IPS-20b (cell line): ENCODE results near the gene SLC41A3.

ENCODE experiments used
- H3K27ac ChIP-seq: one replicate; pipeline ENCODE4 v1.5.1; 2013; ENCODE audit warnings: low read length
- H3K27me3 ChIP-seq: 2 replicates; pipeline ENCODE4 v1.6.1; 2013; ENCODE audit warnings: mild to moderate bottlenecking, low read length, inconsistent platforms; ENCODE audit not compliant: insufficient read depth
- H3K36me3 ChIP-seq: 2 replicates; pipeline ENCODE4 v1.6.1; 2013; ENCODE audit warnings: low read depth, mild to moderate bottlenecking, inconsistent platforms, low read length, moderate library complexity; ENCODE audit not compliant: insufficient read depth
- H3K4me1 ChIP-seq: 2 replicates; pipeline ENCODE4 v1.6.1; 2013; ENCODE audit warnings: mild to moderate bottlenecking, control low read depth, inconsistent platforms, low read length, moderate library complexity; ENCODE audit not compliant: insufficient read depth
- H3K4me3 ChIP-seq: 2 replicates; pipeline ENCODE4 v1.5.1; 2013; ENCODE audit warnings: mild to moderate bottlenecking, low read length, inconsistent platforms
- H3K9ac ChIP-seq: 2 replicates; pipeline ENCODE4 v1.6.1; 2013; ENCODE audit warnings: low read depth, mild to moderate bottlenecking, inconsistent platforms, low read length, moderate library complexity
- H3K9me3 ChIP-seq: 2 replicates; pipeline ENCODE4 v1.6.1; 2013; ENCODE audit warnings: mild to moderate bottlenecking, low read depth, low read length, inconsistent platforms; ENCODE audit not compliant: insufficient read depth

SLC41A3 gene

DNA sequence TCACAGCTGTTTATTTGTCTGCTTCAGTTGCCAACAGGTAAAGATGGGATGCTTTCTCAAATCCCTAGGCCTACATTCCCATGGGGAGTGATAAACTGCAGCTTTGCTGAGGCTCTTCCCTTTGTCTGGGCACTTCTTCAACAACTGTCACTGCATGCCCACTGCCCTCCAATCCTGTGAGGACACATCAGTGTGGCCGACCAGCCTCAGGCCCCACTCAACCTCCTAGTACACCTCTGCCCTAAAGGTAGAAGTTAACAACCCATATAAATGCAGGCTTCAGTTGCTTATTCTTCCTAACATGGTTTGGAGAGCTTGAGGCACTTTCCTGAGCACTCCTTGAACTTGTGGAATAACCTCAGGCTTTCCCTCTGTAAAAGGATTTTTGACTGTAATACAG, 65.4 kb downstream of the SLC41A3 start:
- H3K4me3 ChIP-seq: no peak overlapping the region
- H3K9me3 ChIP-seq: no peaks in the 10 kb centered on the region
- peaks cover 21% of the 10 kb centered on the region; the same call in 1 of the 2 replicates for H3K4me1 ChIP-seq
- no peak overlapping the region for H3K27ac ChIP-seq
- no peak overlapping the region for H3K9ac ChIP-seq
- H3K27me3 ChIP-seq: peaks cover 12% of the 10 kb centered on the region; the same call in 1 of the 2 replicates
- H3K36me3 ChIP-seq: no peaks in the 10 kb centered on the region

DNA sequence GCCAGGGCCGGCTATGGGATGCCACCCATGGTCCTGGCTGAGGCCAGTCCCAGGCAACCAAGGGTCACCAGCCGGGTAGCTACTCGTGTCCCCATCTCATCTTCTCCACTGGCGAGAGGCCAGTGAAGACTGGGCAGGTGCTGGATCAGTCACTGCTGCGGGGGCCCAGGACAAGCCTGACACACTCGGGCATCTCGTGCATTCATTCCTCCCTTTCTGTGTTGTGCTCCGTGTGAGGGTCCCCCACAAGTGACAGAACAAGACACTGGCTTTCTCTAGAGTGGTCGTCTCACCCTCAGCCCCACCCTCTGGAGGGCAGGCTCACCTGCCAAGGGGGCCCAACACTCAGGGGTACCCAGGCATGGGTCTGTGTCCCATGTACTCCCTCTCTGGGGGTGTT, 66.6 kb downstream of the SLC41A3 start:
- Histone ChIP-seq H3K36me3 (no peaks in the 10 kb centered on the region), H3K27ac (no peak overlapping the region), H3K4me3 (no peak overlapping the region), H3K9me3 (no peaks in the 10 kb centered on the region), H3K27me3 (peaks cover 12% of the 10 kb centered on the region; the same call in 1 of the 2 replicates), H3K9ac (no peak overlapping the region), H3K4me1 (peaks cover 21% of the 10 kb centered on the region; the same call in 1 of the 2 replicates)

DNA sequence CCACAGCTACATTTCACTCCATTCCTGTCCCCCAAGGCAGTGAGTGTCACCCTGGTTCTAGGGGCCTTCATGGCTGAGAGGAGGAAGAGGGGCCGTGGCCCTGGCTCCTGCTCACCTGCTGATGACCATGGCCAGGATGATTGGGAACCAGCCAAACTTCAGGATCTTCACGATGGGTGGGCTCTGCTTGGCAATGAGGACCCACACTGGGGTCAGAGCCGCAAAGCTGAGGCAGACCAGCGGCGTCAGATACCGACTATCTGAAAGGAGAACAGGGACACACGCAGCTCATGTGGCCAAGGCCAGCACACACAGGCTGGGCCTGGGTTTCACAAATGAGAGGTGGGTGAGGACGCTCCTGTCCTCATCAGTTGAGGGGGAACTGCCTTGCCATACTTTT, 67.3 kb downstream of the SLC41A3 start:
- Histone ChIP-seq H3K27ac (no peak overlapping the region), H3K4me1 (peaks cover 13% of the 10 kb centered on the region; the same call in 1 of the 2 replicates), H3K9ac (no peak overlapping the region), H3K36me3 (no peaks in the 10 kb centered on the region), H3K9me3 (no peaks in the 10 kb centered on the region), H3K27me3 (peaks cover 12% of the 10 kb centered on the region; the same call in 1 of the 2 replicates), H3K4me3 (no peak overlapping the region)

DNA sequence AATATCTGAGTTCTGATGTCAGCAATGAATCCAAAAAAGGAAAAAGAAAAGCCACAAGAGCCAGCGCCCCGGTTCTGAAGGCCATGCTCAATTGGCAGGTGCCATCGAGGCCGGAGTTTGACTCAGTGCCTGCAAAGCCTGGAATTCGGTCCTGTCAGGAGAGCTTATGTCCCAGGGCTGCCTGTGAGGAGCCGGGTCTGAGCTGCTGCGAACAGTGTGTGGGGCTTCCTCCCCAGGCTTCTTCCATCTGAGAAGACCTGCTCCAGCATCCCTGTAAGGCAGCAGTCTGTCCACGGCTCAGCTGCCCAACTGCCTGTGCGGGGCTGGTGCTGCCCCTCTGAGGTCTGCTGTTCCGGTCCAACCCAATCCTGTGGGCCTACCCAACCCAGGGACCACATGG, 68.8 kb downstream of the SLC41A3 start:
- Histone ChIP-seq H3K9me3 (no peaks in the 10 kb centered on the region), H3K4me3 (no peak overlapping the region), H3K27me3 (peaks cover 8% of the 10 kb centered on the region; the same call in 1 of the 2 replicates), H3K27ac (no peak overlapping the region), H3K9ac (no peak overlapping the region), H3K36me3 (no peaks in the 10 kb centered on the region), H3K4me1 (peaks cover 7% of the 10 kb centered on the region; the same call in 1 of the 2 replicates)

DNA sequence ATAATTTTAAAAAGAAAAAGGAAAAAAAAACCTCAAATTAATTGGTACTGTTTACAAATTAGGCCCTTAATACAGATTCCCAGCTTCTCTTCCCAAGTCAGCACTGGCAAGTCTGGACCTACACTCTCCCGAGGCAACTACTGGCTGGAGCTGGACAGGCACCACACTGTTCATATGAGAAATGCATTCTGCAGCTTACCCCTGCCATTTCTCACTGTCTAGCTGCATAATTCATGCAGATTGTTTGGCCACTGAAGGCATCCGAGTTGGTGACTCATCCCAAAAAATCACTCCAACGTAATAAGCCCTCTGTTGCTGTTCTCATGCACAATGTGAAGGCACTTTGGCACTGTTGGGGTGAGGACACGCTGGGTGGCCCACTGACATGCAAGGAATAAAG, 69.7 kb downstream of the SLC41A3 start:
- Histone ChIP-seq H3K27me3 (no peaks in the 10 kb centered on the region), H3K4me3 (no peak overlapping the region), H3K36me3 (no peaks in the 10 kb centered on the region), H3K9ac (no peak overlapping the region), H3K9me3 (no peaks in the 10 kb centered on the region), H3K4me1 (peaks cover 7% of the 10 kb centered on the region; the same call in 1 of the 2 replicates), H3K27ac (no peak overlapping the region)

DNA sequence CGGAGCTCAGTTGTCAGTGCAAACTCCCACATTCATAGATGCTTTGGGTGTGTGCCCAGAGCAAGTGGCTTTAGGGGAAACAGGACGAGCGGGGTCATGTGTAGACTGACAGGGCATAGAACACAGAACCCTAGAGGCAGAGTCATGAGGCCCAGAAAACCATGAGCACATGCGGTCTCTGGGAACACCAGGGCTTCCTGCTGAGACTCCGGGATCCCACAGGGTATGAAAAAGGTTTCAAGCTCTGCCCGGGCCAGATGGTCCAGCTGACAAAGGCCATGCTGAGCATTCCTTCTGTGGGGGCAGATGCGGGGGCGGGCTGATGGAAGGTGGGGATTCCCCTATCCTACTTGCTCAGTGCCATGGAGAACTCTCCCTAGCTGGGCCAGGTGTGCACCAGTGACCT, 70.2 kb downstream of the SLC41A3 start:
- H3K9me3 ChIP-seq: no peaks in the 10 kb centered on the region
- peaks cover 7% of the 10 kb centered on the region; the same call in 1 of the 2 replicates for H3K4me1 ChIP-seq
- no peaks in the 10 kb centered on the region for H3K27me3 ChIP-seq

DNA sequence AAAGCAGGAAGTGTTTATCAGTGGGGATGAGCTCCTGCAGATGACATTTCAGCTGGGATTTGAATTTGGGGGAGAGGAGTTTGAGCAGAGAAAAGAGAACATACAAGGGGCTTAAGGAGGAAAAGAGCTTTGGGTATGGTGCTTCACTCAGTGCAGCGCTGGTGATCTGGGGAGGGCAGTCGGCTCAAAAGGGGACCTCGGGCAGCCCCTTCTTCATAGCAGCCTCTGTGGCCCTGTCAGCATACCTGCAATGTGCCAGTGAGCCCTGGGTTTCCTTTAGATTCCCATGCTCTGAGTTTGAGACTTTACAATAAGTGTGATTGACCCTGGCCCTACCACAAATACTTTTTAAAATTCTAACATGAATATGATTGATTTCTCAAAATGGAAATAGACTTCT, 74.7 kb downstream of the SLC41A3 start:
- H3K27me3 ChIP-seq: no peaks in the 10 kb centered on the region
- no peak overlapping the region for H3K4me3 ChIP-seq
- no peak overlapping the region for H3K9ac ChIP-seq
- no peak overlapping the region for H3K27ac ChIP-seq
- peaks cover 8% of the 10 kb centered on the region for H3K36me3 ChIP-seq
- H3K9me3 ChIP-seq: no peaks in the 10 kb centered on the region
- no peaks in the 10 kb centered on the region; the same call in 1 of the 2 replicates for H3K4me1 ChIP-seq

More for the DNA sequence above, 70.2 kb downstream of the SLC41A3 start:
- no peak overlapping the region for H3K4me3 ChIP-seq
- no peaks in the 10 kb centered on the region for H3K36me3 ChIP-seq
- H3K9ac ChIP-seq: no peak overlapping the region
- no peak overlapping the region for H3K27ac ChIP-seq

DNA sequence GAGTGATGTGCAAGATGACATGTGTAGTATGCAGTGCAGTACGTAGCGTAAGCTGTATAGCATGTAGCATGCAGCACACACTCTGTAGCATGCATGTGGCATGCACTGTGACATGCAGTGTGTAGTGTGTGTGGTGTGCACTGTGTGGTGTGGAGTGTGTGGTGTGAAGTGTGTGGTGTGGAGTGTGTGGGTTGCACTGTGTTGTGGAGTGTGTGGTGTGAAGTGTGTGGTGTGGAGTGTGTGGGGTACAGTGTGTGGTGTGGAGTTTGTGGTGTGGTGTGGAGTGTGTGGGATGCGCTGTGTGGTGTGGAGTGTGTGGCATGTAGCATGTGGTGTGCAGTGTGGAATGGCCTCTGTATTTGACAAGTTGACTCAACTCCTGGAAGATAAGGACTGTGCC, 75.7 kb downstream of the SLC41A3 start:
- H3K36me3 ChIP-seq: peaks cover 8% of the 10 kb centered on the region
- no peaks in the 10 kb centered on the region for H3K4me1 ChIP-seq
- no peaks in the 10 kb centered on the region for H3K9me3 ChIP-seq
- H3K9ac ChIP-seq: no peak overlapping the region
- no peaks in the 10 kb centered on the region for H3K27me3 ChIP-seq
- no peak overlapping the region for H3K27ac ChIP-seq
- H3K4me3 ChIP-seq: no peak overlapping the region

DNA sequence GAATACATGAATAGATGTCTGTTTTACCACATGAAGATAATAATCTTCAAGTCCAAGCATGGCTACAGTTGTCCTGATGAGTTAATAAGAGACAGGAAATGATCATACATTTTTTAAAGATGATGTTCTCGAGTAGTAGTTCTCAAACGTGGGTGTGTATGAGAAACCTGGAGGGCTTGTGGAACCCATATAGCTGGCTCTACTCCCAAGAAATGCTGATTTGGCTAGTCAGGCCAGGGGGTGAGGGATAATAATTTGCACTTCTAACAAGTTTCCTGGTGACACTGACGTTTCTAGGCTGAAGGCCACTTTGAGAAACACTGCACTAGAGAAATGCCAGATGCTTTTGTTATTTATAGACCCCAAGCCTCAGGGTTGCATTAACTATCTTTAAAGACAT, 78.0 kb downstream of the SLC41A3 start:
- Histone ChIP-seq H3K9me3 (peaks cover 2% of the 10 kb centered on the region; the same call in 1 of the 2 replicates), H3K27ac (no peak overlapping the region), H3K4me1 (no peaks in the 10 kb centered on the region), H3K36me3 (peaks cover 8% of the 10 kb centered on the region), H3K9ac (no peak overlapping the region), H3K27me3 (no peaks in the 10 kb centered on the region), H3K4me3 (no peak overlapping the region)

DNA sequence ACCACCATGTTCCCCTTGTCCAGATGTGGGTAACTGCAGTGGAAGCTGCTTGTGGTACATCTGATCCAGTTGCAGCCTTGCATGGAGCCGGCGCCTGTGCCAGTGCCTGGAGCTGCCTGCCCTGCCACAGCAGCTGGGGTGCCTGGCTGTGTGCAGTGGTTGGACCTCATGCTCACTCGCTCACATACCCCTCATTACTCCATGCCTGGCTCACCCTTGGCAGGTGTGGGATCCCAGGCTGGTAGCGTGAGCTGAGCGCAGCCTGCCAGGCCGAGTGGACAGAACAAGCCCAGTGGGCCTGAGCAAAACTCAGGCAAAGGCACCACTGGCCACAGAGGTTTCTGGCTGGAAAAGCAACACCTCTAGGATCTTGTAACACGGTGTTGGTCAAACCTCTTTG, 79.2 kb downstream of the SLC41A3 start:
- Histone ChIP-seq H3K4me3 (no peak overlapping the region), H3K4me1 (no peaks in the 10 kb centered on the region), H3K27me3 (no peaks in the 10 kb centered on the region), H3K27ac (no peak overlapping the region), H3K9ac (no peak overlapping the region), H3K36me3 (peaks cover 8% of the 10 kb centered on the region), H3K9me3 (peaks cover 2% of the 10 kb centered on the region; the same call in 1 of the 2 replicates)

DNA sequence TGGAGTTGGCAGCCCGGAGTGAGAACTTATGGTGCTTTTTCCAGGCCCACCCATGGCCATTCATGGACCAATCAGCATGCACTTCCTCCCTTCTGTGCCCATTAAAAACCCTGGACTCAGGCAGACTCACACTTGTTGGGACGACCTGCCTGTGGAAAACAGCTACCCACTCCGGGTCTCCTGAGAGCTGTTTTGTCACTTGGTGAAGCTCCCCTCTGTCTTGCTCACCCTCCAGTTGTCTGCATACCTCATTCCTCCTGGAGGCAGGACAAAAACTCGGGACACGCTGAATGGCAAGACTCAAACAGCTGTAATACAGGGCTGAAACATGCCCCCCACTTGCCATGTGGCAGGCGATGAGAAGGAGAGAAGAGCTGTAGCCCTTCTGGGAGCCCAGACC, 79.7 kb downstream of the SLC41A3 start:
- no peak overlapping the region for H3K9ac ChIP-seq
- no peak overlapping the region for H3K4me3 ChIP-seq
- H3K9me3 ChIP-seq: peaks cover 2% of the 10 kb centered on the region; the same call in 1 of the 2 replicates
- H3K27ac ChIP-seq: no peak overlapping the region
- no peaks in the 10 kb centered on the region for H3K27me3 ChIP-seq
- peaks cover 8% of the 10 kb centered on the region for H3K36me3 ChIP-seq
- H3K4me1 ChIP-seq: no peaks in the 10 kb centered on the region

DNA sequence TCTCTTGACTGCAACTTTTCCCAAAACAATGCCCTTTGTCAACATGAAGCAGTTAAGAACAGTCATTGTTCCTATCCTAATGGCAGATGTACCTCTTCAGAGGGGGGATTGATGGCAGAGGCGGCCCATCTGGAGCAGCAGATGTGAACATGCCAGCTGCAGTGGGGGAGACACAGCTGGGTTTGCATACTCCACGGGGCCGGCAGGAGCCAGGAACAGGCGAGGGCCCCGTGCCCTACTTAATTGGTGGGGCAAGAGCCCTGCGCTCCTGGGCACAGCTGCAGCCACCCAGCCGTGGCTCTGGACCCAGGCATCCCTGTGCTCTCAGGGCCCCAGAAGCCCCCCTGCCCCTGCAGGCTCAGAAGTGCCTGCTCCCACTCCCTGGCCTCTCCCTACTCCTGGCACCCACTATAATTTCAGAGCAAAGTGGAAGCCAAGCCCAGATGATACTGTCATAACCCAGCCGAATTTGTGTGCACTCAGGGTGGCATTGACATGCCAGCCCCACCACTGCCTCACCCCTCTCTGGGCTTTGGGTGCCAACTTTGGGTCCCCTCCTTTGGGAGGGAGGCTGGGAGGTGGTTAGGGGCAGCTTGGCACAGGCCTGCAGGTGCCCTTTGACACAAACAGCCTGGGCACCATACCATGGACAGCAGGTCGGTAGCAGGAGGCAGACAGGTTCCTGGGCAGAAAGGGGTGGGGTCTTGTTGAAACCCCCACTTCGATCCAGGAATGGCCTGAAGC, 80.3 kb downstream of the SLC41A3 start:
- no peaks in the 10 kb centered on the region for H3K27me3 ChIP-seq
- H3K4me3 ChIP-seq: no peak overlapping the region
- no peaks in the 10 kb centered on the region for H3K4me1 ChIP-seq
- no peak overlapping the region for H3K9ac ChIP-seq
- peaks cover 2% of the 10 kb centered on the region; the same call in 1 of the 2 replicates for H3K9me3 ChIP-seq
- H3K36me3 ChIP-seq: peaks cover 8% of the 10 kb centered on the region
- no peak overlapping the region for H3K27ac ChIP-seq
